Activated CD8-positive, alpha-beta memory T cell treated with anti-CD3 and anti-CD28 coated beads, Interleukin-2, amount 50 U/mL, for 1 hour (primary cell): ENCODE results near the gene ARID1B.
A peak's percentile ranks its signal among the peaks of the same experiment; 100 is the strongest.

ENCODE experiments used
- DNase-seq: peaks from one replicate; pipeline ENCODE4 v3.0.0-alpha.2; 2020; ENCODE audit errors: extremely low read depth

The ARID1B gene

GRCh38 chr6:156776840-156777576 lies at the start of gene ARID1B:
ARID1B (plus strand) TSS chr6:156777378; CDS start chr6:156777681, 303 bp downstream.
- peak; percentile 56 for DNase-seq

DNA sequence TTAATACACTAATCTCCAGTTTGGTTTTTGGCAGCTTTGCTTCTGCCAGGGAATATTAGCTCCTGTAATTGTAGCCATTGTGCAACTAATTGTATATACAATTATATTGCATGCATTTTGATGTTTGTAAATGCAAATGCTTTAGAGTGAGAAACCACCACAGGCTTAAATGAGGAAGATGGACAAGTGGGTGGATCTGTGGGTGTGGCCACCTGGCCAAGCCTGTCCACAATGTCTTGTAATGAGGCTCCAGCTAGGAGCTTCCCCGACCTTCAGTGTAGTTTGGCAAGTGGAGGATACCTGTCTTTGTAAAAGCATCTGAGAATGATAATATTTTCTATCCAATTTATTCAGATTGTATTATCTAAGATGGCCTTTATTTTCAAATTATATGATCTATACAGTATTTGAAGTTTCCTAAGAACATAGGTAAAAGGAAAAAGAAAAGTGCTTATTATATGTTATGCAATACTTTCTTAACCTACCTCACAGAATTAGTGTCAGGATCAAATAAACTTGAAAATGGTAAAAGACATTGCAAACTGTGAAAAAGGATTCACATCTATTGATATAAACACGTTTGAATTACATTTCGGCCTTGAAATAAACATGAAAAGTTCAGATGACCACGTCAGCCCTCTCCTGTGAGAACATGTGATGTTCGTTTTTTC lies 49.3 kb upstream of the ARID1B start:
- DNase-seq = no peak

DNA sequence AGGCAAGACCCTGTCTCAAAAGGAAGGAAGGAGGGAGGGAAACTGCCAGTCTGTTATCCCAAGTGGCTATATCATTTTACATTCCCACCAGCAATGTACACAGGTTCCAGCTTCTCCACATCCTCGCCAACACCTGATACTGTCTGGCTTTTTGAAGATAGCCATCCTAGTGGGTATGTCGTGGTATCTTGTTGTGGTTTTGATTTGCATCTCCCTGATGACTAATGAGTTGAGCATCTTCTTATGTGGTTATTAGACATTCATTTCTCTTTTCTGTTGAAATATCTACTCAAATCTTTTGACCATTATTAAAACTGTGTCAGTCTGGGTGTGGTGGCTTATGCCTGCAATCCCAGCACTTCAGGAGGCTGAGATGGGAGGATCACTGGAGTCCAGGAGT lies 47.9 kb upstream of the ARID1B start:
- no peak for DNase-seq

- no peak for DNase-seq
These were observed 45.8 kb upstream of the ARID1B start for GRCh38 chr6:156731396-156731795.

GRCh38 chr6:156735751-156736150 lies 41.4 kb upstream of the ARID1B start:
- no peak for DNase-seq

DNA sequence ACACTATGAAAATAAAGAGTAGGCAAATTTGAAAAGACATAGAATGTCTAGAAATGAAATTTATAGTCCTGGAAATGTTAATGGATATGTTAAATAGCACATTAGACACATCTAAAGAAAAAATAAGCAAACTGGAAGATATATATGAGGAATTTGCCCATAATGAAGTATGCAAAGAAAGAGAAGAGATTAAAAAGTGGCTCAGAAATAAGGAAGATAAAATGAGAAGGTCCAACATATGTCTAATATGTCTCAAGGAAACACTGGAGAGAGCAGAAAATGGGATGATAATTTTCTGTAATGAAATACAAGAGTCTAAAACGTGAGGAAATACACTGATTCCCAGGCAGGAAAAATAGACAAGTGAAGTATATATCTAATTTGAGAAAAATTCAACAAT lies 36.6 kb upstream of the ARID1B start:
- DNase-seq = no peak

GRCh38 chr6:156741287-156742073 lies 35.7 kb upstream of the ARID1B start:
- no peak for DNase-seq

GRCh38 chr6:156747715-156748114 lies 29.5 kb upstream of the ARID1B start:
- no peak for DNase-seq

- no peak for DNase-seq
These were observed 28.7 kb upstream of the ARID1B start for GRCh38 chr6:156748504-156748903.

- DNase-seq = no peak
These were observed 24.4 kb upstream of the ARID1B start for GRCh38 chr6:156752666-156753301.

- DNase-seq = no peak
These were observed 20.3 kb upstream of the ARID1B start for GRCh38 chr6:156756630-156757610.

- no peak for DNase-seq
These were observed 19.3 kb upstream of the ARID1B start for GRCh38 chr6:156757849-156758248.

- DNase-seq = no peak
These were observed 16.8 kb upstream of the ARID1B start for GRCh38 chr6:156760377-156760776.

DNA sequence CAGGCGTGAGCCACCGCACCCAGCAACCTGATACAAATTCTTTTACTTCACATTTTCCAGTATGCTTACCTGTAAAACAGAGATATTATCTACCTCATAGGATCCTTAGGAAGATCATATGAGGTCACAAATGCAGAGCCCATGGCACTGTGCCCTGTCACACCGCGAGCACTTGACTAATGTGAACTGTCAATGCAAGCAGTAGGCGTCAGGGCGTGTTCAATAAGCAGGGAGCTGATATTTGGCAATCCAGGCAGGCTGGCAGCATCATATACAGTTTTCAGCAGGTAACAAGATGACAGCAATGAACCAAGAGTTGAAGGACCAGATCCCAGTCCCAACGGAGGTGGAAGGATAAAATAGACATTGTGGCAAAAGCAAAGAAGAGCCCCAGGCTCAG lies 14.6 kb upstream of the ARID1B start:
- no peak for DNase-seq

DNA sequence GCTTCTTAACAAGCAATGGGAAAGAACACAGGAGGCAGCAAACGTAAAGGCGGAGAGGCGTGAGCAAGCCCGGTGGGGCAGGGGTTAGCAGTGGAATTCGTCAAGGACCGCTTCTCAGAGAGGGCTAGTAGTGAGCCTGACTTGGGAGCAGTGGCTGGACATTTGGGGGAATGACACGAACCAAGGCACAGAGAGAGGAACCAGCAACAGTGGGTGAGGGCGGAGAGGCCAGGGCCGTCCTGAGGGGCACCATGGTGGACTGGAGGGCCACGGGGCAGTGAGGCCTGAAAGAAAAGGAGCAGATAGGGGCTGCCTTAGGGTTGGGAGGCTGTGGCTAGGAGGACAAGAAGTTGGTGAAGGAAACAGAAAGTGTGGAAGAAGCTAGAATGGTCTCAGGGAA lies 12.1 kb upstream of the ARID1B start:
- DNase-seq = no peak

- DNase-seq = no peak
These were observed 9.3 kb upstream of the ARID1B start for GRCh38 chr6:156767603-156768467.

DNA sequence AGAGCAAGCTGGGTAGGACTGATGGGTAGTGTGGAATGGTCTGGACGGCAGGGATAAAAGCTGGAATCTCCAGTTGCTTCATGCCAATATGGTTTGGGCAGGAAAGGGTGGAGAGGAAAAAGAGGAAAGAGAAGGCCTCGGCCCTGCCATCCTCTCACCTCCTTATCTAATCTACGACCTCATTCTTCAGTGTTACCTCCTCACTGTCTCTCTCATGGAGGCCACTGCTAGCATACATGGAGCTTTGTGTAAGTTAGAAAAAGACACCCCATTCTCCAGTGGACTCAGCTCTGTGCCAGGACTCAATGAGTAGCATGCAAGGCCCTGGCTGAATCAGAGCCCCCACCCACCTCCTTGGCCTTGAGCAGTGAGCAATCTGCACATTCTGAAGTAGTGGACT lies 6.1 kb upstream of the ARID1B start:
- DNase-seq = no peak

DNA sequence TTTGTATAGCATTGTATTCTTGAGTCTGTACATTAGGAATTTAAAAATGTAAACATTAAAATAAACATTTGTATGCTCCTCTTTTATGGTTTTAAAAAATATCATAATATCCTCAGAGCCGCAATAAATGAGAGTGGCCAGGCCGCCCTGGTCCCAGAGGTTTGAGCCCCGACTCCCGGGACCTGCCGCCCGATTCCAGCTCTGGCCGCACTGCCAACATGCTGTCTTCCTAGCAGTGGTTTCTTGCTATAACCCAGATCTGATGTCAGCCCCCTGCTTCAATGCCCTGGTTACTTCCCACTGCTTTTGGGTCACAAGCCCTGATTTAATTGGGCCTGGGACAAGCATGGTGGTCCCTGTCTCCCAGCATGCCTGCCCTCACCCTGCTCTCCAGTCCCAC lies 5.4 kb upstream of the ARID1B start:
- DNase-seq = no peak

DNA sequence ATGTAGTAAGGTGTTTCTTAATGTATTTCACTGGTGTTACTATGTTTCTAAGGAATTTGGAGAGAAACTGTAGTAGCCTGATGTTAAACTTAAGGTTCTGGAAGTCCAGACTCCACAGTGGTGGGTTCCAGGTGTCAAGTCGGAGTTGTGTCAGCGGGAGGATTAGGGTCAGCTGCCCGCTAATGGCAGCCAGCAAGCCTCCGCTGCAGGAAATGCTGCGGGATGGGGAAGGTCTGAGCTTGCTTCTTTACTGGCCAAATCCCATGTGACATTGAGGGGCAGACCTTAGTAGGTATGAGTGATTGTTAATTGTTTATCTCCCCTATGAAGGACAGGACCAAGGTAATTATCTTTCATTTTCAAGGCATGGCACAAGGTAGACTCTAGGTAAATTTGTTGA lies 3.7 kb upstream of the ARID1B start:
- no peak for DNase-seq
